ENCODE data around the gene KLRC3.
A peak's percentile ranks its signal among the peaks of the same experiment; 100 is the strongest.
"Not testable (repeated sequence)": the region's sequence is repeated elsewhere in the genome, so short reads cannot be mapped to it uniquely, and the experiment has no call there.

The KLRC3 gene

GRCh38 chr12:10453156-10453555 lies 32.8 kb upstream of the KLRC3 start, which contains the start of gene KLRC1:
Gene KLRC1, minus strand, starts transcription at chr12:10453377. Its CDS starts 2,221 bp downstream, at chr12:10451156.
- TF ChIP-seq CTCF (conservative IDR thresholded peaks at IDR 0.05; ENCODE audit: control insufficient read depth, insufficient read depth, low read depth, low read length) = no peak
- no peak within 1 kb of the TSS for H3K4me3 ChIP-seq (ENCODE audit: control insufficient read depth, low read depth, low read length)
- peak; percentile 4 for DNase-seq (ENCODE audit: low read depth)

- TF ChIP-seq CTCF (conservative IDR thresholded peaks at IDR 0.05; ENCODE audit: control insufficient read depth, insufficient read depth, low read depth, low read length) = no peak
Measured at GRCh38 chr12:10448236-10448635, 27.8 kb upstream of the KLRC3 start.

GRCh38 chr12:10446052-10446451 lies 25.7 kb upstream of the KLRC3 start:
- not testable (repeated sequence) for DNase-seq (ENCODE audit: low read depth); H3K4me3 ChIP-seq (ENCODE audit: control insufficient read depth, low read depth, low read length)

More at GRCh38 chr12:10448236-10448635, 27.8 kb upstream of the KLRC3 start:
- H3K4me3 ChIP-seq (ENCODE audit: control insufficient read depth, low read depth, low read length) = no peak overlapping the region
- DNase-seq (ENCODE audit: low read depth) = no peak

- not testable (repeated sequence) for DNase-seq (ENCODE audit: low read depth); H3K4me3 ChIP-seq (ENCODE audit: control insufficient read depth, low read depth, low read length)
Measured at GRCh38 chr12:10441144-10441543, 20.7 kb upstream of the KLRC3 start.

- DNase-seq (ENCODE audit: low read depth); H3K4me3 ChIP-seq (ENCODE audit: control insufficient read depth, low read depth, low read length): not testable (repeated sequence)
Measured at GRCh38 chr12:10439608-10440274, 19.3 kb upstream of the KLRC3 start.

GRCh38 chr12:10437601-10438000 lies 17.2 kb upstream of the KLRC3 start:
- H3K4me3 ChIP-seq (ENCODE audit: control insufficient read depth, low read depth, low read length); DNase-seq (ENCODE audit: low read depth): not testable (repeated sequence)

GRCh38 chr12:10435816-10436215 lies 15.4 kb upstream of the KLRC3 start, which contains the start of gene KLRC2:
Gene KLRC2, minus strand, starts transcription at chr12:10436010. Its CDS starts 24 bp downstream, at chr12:10435986.
- not testable (repeated sequence) for DNase-seq (ENCODE audit: low read depth); H3K4me3 ChIP-seq (ENCODE audit: control insufficient read depth, low read depth, low read length)

- DNase-seq (ENCODE audit: low read depth) = peak; percentile 56
- not testable (repeated sequence) for H3K4me3 ChIP-seq (ENCODE audit: control insufficient read depth, low read depth, low read length)
Measured at GRCh38 chr12:10430623-10431022, 10.2 kb upstream of the KLRC3 start.

GRCh38 chr12:10425938-10426337 lies 5.5 kb upstream of the KLRC3 start:
- DNase-seq (ENCODE audit: low read depth); H3K4me3 ChIP-seq (ENCODE audit: control insufficient read depth, low read depth, low read length): not testable (repeated sequence)

- DNase-seq (ENCODE audit: low read depth); H3K4me3 ChIP-seq (ENCODE audit: control insufficient read depth, low read depth, low read length): not testable (repeated sequence)
Measured at GRCh38 chr12:10424260-10424899, 4.0 kb upstream of the KLRC3 start.

- not testable (repeated sequence) for DNase-seq (ENCODE audit: low read depth); H3K4me3 ChIP-seq (ENCODE audit: control insufficient read depth, low read depth, low read length)
Measured at GRCh38 chr12:10422159-10422558, 1.8 kb upstream of the KLRC3 start.

GRCh38 chr12:10409392-10409791 lies 11.0 kb downstream of the KLRC3 start, which contains the start of gene KLRC4:
Gene KLRC4, minus strand, starts transcription at chr12:10409757. Its CDS starts 182 bp downstream, at chr12:10409575.
- no peak for TF ChIP-seq CTCF (conservative IDR thresholded peaks at IDR 0.05; ENCODE audit: control insufficient read depth, insufficient read depth, low read depth, low read length)
- peak; percentile 22 for DNase-seq (ENCODE audit: low read depth)
- no peak within 1 kb of the TSS for H3K4me3 ChIP-seq (ENCODE audit: control insufficient read depth, low read depth, low read length)
